ENCODE data around the gene CHST12. TPM values are rescaled to one million over a fixed set of nuclear protein-coding genes. Genes with fewer than 3 reads are reported as not detected.
A peak's percentile ranks its signal among the peaks of the same experiment; 100 is the strongest.

Gene CHST12
- total RNA-seq, 1 experiment from 2014 or later: 18.3 TPM

DNA sequence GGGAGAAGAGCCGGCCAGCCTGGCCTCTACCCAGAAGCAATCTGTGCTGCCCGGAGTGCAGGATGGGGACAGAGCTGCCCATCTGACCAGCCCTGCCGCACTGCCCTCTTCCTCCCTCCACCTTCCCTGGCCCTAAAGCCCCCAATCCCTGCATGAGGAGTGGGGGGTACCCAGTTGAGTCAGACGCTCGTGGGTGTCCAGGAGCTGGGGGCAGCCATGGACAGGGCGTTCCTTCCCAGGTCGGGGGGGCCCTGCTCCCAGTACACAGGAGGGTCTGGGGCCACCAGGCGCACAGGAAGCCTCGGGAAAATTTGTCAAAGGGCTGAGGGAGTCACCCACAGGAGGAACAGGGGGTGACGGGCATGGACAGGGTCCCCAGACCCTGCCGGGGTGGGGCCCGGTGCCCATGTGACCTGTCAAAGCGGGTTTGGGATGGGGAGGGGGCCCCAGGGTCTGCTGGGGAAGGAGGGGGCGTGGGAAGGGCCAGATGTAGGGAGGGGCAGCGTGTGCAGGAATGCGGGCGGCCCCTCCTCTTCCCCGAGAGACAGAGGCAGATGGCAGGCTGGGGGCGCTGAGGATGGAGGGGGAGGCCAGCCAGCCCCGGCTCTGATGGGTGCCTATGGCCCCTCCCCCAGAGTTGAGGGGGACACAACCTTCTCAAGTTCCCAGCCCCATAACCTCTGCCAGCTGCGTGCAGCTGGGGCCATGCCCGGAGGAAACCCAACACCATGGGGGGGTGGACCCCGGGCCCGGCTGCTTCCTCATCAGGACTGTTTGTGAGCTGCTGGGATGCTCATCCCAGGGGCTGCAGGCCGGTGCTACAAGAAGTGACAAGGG lies 94.3 kb downstream of the CHST12 start:
- peak; percentile 10 for ATAC-seq
- no peaks in the 10 kb centered on the region for H3K36me3 Mint-ChIP-seq
- no peak overlapping the region for H3K4me3 Mint-ChIP-seq
- no peaks in the 10 kb centered on the region; the same call in 1 of the 2 replicates for H3K27me3 Mint-ChIP-seq (ENCODE audit: low read depth)
- H3K4me1 Mint-ChIP-seq: peaks cover 42% of the 10 kb centered on the region
- CTCF ChIA-PET: interaction anchor here (0.9 to 5.3 kb wide), 9 partner anchors 12 to 212 kb away, joined by 3 to 66 read pairs (median 4); partner anchors contain the start of gene TTYH3
- no peaks in the 10 kb centered on the region for H3K9me3 Mint-ChIP-seq
- peak overlapping the region; percentile 36; the same call in 1 of the 2 replicates for H3K27ac Mint-ChIP-seq
- POLR2A ChIA-PET: interaction anchor here (0.6 to 1.1 kb wide), 2 partner anchors 26 to 35 kb away, joined by 3 to 5 read pairs; no protein-coding TSS in a partner anchor
- no peak for DNase-seq (ENCODE audit: low spot score)
- TF ChIP-seq, protein P1, sequence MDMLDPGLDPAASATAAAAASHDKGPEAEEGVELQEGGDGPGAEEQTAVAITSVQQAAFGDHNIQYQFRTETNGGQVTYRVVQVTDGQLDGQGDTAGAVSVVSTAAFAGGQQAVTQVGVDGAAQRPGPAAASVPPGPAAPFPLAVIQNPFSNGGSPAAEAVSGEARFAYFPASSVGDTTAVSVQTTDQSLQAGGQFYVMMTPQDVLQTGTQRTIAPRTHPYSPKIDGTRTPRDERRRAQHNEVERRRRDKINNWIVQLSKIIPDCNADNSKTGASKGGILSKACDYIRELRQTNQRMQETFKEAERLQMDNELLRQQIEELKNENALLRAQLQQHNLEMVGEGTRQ (CRISPR knock-in tag; IDR thresholded peaks at IDR 0.05): 0 out of 2 replicates have a peak, but pooled peaks have one; percentile 42
- no peak for TF ChIP-seq ZNF396 (CRISPR knock-in tag; IDR thresholded peaks at IDR 0.05; ENCODE audit: borderline replicate concordance)

Other genes with a start within 250 kb of the CHST12 start
- 43.8 to 47.8 TPM (median 46.7 TPM) in 3 replicates for gene MAD1L1, start 170.7 kb upstream of the CHST12 start, total RNA-seq (2021)
- gene MRM2, start 161.4 kb upstream of the CHST12 start, total RNA-seq (2021): 33.6 to 38.9 TPM (median 34.7 TPM) in 3 replicates
- 100 to 108 TPM (median 102 TPM) in 3 replicates for gene NUDT1, start 161.4 kb upstream of the CHST12 start, total RNA-seq (2021)
- gene SNX8, start 89.2 kb upstream of the CHST12 start, total RNA-seq (2021): 44.9 to 50.8 TPM (median 49.6 TPM) in 3 replicates
- gene EIF3B, start 48.8 kb upstream of the CHST12 start, total RNA-seq (2021): 300 to 361 TPM (median 304 TPM) in 3 replicates
- gene GRIFIN, start 72.8 kb downstream of the CHST12 start, total RNA-seq (2021): not detected in 3 replicates
- 24.1 to 29.4 TPM (median 26.5 TPM) in 3 replicates for gene LFNG, start 116.2 kb downstream of the CHST12 start, total RNA-seq (2021)
- gene BRAT1, start 151.9 kb downstream of the CHST12 start, total RNA-seq (2021): 44.0 to 50.0 TPM (median 46.1 TPM) in 3 replicates
- 4.4 to 4.7 TPM (median 4.6 TPM) in 3 replicates for gene IQCE, start 155.4 kb downstream of the CHST12 start, total RNA-seq (2021)
- 178 to 190 TPM (median 181 TPM) in 3 replicates for gene TTYH3, start 228.4 kb downstream of the CHST12 start, total RNA-seq (2021)

Data from WTC11 (cell line).